Lung (tissue), 12 donors: ENCODE data around the gene NONO. TPM values are rescaled to one million over a fixed set of nuclear protein-coding genes. Genes with fewer than 3 reads are reported as not detected.
"Not testable (repeated sequence)": the region's sequence is repeated elsewhere in the genome, so short reads cannot be mapped to it uniquely, and the experiment has no call there.

Source experiments
- ATAC-seq: fragments of 200-7000 bp; cut with Tn5 transposase; one replicate; pipeline ENCODE4 v1.9.1; 2020; ENCODE audit warnings: moderate number of reproducible peaks; ENCODE audit not compliant: insufficient read depth, low FRiP score
- DNase-seq, 3 donors: peaks; one replicate each; pipeline ENCODE4 v3.0.0-alpha.2; 2013 to 2017
- H3K27ac ChIP-seq, 2 donors: one replicate each; pipeline ENCODE4 v1.5.1; 2013; ENCODE audit warnings: mild to moderate bottlenecking in 2 of 2, moderate library complexity in 2 of 2, control low read depth in 1 of 2, inconsistent platforms in 1 of 2, low read depth in 1 of 2, low read length in 1 of 2
- H3K27me3 ChIP-seq, 3 donors: one replicate each; pipeline ENCODE4 v1.5.1; 2013; ENCODE audit warnings: low read length in 2 of 3; ENCODE audit not compliant: control insufficient read depth in 3 of 3, insufficient read depth in 3 of 3
- H3K36me3 ChIP-seq, 4 donors: one replicate each; pipeline ENCODE4 v1.5.1; 2013; ENCODE audit warnings: low read length in 4 of 4, mild to moderate bottlenecking in 1 of 4, moderate library complexity in 1 of 4; ENCODE audit not compliant: control insufficient read depth in 4 of 4, insufficient read depth in 4 of 4
- H3K4me1 ChIP-seq, 5 donors: one replicate each; pipeline ENCODE4 v1.5.1; 2013; ENCODE audit warnings: low read length in 5 of 5, mild to moderate bottlenecking in 2 of 5, moderate library complexity in 1 of 5; ENCODE audit not compliant: control insufficient read depth in 5 of 5, insufficient read depth in 5 of 5
- H3K4me3 ChIP-seq: one replicate; pipeline ENCODE4 v1.5.1; 2013; ENCODE audit warnings: mild to moderate bottlenecking, control low read depth, moderate library complexity
- H3K9ac ChIP-seq, 2 donors: one replicate each; pipeline ENCODE4 v1.5.1; 2013; ENCODE audit warnings: low read length in 2 of 2, control low read depth in 1 of 2; ENCODE audit not compliant: insufficient read depth in 1 of 2
- H3K9me3 ChIP-seq, 4 donors: one replicate each; pipeline ENCODE4 v1.5.1; 2013; ENCODE audit warnings: low read length in 3 of 4, mild to moderate bottlenecking in 1 of 4, moderate library complexity in 1 of 4; ENCODE audit not compliant: control insufficient read depth in 4 of 4, insufficient read depth in 3 of 4
- WGBS, 2 donors: extraction: QIAGEN DNeasy Blood & Tissue Kit; methylation state at CpG; one replicate each; pipeline ENCODE4 v1.1.7; 2013; 5-methylcytosine and 5-hydroxymethylcytosine counted together
- polyA plus RNA-seq, 2 donors: library from polyadenylated mRNA; stranded (reverse); fragments of 200-250 nt; gene quantifications; one replicate each; pipeline ENCODE4 v1.2.1, GENCODE V29; 2013
- total RNA-seq, 2 donors: library from RNA; depleted of rRNA in 1 of 2; stranded (reverse); fragments of >200 nt in 1 of 2; gene quantifications; one replicate each; pipeline ENCODE4 v1.2.1, GENCODE V29; 2014 to 2021
- TF ChIP-seq, protein P1 (sequence below): IDR thresholded peaks from 2 replicates; pipeline ENCODE4 v1.5.1; 2012; ENCODE audit warnings: mild to moderate bottlenecking; ENCODE audit errors: control extremely low read depth, extremely low read depth
- donor health status: control.
- donor health status: control.
- donor health status: Bipolar disorder and iron deficiency.
- donor health status: healthy.
- donor health status: DM: yes; HTN: yes; CAD: no.

NONO gene
- total and polyA plus RNA-seq, 4 donors, result 93.5 to 336 (median 189) TPM

DNA sequence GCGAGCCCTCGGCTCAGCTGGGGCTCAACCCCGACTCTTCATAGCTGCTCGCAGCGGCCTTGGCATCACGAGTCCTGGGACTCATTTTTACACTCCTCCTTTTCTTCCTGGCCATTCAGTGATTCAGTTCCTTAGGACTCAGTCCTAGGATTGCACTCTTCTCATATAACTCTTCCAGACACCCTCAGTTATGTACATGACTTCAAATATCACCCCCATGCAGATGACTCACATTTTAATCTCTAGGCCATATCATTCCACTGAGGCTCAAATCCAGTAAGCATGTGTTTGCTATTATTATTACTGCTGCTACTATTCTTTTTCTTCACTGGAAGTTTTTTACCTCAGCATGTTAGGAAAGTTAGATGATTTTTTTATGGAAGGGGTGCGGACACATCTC, 32.5 kb downstream of the NONO start:
- no peaks in the 10 kb centered on the region for H3K9me3 ChIP-seq
- no peaks in the 10 kb centered on the region for H3K4me1 ChIP-seq
- DNase-seq, result no peak
- no peak overlapping the region for H3K27ac ChIP-seq
- H3K27me3 ChIP-seq, result no peaks in the 10 kb centered on the region
- no peak overlapping the region for H3K9ac ChIP-seq
- H3K4me3 ChIP-seq, result no peak overlapping the region
- ATAC-seq, result no peak
- 87 to 98% methylated on average over 7 of the region's 7 CpGs for whole genome bisulfite sequencing, 2 donors
- no peaks in the 10 kb centered on the region for H3K36me3 ChIP-seq
- TF ChIP-seq, protein P1, sequence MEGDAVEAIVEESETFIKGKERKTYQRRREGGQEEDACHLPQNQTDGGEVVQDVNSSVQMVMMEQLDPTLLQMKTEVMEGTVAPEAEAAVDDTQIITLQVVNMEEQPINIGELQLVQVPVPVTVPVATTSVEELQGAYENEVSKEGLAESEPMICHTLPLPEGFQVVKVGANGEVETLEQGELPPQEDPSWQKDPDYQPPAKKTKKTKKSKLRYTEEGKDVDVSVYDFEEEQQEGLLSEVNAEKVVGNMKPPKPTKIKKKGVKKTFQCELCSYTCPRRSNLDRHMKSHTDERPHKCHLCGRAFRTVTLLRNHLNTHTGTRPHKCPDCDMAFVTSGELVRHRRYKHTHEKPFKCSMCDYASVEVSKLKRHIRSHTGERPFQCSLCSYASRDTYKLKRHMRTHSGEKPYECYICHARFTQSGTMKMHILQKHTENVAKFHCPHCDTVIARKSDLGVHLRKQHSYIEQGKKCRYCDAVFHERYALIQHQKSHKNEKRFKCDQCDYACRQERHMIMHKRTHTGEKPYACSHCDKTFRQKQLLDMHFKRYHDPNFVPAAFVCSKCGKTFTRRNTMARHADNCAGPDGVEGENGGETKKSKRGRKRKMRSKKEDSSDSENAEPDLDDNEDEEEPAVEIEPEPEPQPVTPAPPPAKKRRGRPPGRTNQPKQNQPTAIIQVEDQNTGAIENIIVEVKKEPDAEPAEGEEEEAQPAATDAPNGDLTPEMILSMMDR, result no peak

DNA sequence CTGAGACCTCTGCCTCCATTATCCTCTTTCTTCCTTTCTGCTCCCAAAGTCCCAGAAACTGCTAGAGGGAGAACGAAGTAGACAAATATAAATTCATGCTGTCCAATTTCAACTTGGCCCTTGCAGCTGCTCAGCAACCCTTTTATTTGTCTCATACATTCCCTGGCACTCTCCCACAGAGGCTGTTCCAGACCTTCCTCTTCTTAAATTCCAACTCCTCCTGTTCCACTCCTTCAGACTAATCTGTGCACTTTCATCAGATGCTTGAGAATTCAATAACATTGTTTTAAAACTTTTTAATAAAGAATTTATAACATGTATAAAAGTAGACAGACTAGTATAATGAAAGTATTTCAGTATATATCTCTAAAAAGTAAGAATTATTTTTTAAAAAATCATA, 33.5 kb downstream of the NONO start:
- not testable (repeated sequence) for H3K9ac ChIP-seq, DNase-seq, H3K36me3 ChIP-seq, H3K27ac ChIP-seq, H3K4me3 ChIP-seq, H3K9me3 ChIP-seq, H3K27me3 ChIP-seq, ATAC-seq, H3K4me1 ChIP-seq
- no CpG with 5 or more reads among the region's 1 CpG for WGBS, 2 donors

DNA sequence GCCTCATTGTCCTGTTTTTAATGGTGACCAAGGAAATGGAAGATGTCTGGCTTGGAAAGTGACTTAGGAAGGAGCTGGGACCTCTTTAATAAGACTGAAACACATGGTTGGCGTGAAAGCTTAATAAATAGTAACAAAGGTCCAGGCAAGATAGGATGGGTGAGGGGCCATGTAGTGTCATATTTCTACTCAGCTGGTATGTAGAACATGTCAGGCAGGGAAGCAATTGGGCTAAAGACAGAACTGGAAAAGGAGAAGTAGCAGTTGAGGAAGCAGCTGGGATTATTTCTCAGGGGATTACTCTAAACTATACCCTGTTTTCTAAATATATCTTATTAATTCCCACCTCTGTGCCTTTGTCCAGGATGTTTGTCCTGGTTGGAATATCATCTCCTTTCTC, 36.7 kb downstream of the NONO start:
- DNase-seq, result no peak
- no peaks in the 10 kb centered on the region for H3K9me3 ChIP-seq
- H3K4me1 ChIP-seq, result no peaks in the 10 kb centered on the region
- WGBS, 2 donors, result 85 to 100% methylated on average over 1 of the region's 1 CpG
- H3K27me3 ChIP-seq, result no peaks in the 10 kb centered on the region
- no peak for ATAC-seq
- TF ChIP-seq, protein P1, result no peak
- no peak overlapping the region for H3K4me3 ChIP-seq
- H3K27ac ChIP-seq, result no peak overlapping the region
- no peaks in the 10 kb centered on the region for H3K36me3 ChIP-seq
- H3K9ac ChIP-seq, result no peak overlapping the region

DNA sequence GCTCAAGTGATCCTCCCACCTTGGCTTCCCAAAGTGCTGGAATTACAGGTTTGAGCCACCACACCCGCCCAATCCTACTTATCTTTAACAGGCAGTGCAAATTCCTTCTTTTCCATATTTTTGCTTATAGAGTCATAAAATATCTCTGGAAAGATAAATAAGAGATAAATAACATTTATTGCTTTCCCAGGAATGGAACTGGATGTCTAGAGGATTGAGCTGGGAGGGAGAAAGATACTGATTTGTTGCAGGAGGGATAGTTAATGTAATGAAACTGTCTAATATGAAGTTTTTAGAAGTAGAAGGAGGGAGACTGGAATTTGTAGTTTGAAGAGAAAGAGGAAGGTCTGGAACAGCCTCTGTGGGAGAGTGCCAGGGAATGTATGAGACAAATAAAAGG, 38.3 kb downstream of the NONO start:
- no peak for DNase-seq
- WGBS, 2 donors, result 83 to 91% methylated on average over 1 of the region's 1 CpG
- H3K27me3 ChIP-seq, result no peaks in the 10 kb centered on the region

DNA sequence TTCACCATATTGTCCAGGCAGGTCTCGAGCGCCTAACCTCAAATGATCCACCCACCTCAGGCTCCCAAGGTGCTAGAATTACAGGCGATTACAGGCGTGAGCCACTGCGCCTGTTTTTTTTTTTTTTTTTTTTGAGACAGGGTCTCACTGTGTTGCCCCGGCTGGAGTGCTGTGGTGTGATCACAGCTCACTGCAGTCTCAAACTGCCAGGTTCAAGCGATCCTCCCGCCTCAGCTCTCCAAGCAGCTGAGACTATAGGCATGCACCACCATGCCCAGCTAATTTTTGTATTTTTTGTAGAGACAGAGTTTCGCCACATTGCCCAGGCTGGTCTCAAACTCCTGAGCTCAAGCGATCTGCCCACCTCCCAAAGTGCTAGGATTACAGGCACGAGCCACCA, 41.0 kb downstream of the NONO start:
- not testable (repeated sequence) for H3K36me3 ChIP-seq, H3K9ac ChIP-seq, H3K4me1 ChIP-seq, H3K4me3 ChIP-seq, ATAC-seq, H3K27me3 ChIP-seq, H3K27ac ChIP-seq, DNase-seq, H3K9me3 ChIP-seq
- 91 to 95% methylated on average over 11 of the region's 11 CpGs for WGBS, 2 donors

More for the DNA sequence above, 38.3 kb downstream of the NONO start:
- TF ChIP-seq, protein P1, result no peak
- H3K4me1 ChIP-seq, result no peaks in the 10 kb centered on the region
- H3K9ac ChIP-seq, result no peak overlapping the region
- no peak for ATAC-seq
- no peaks in the 10 kb centered on the region for H3K36me3 ChIP-seq
- H3K9me3 ChIP-seq, result peaks cover 0 to 4% (median under 1%) of the 10 kb centered on the region in 4 donors
- H3K4me3 ChIP-seq, result no peak overlapping the region
- no peak overlapping the region for H3K27ac ChIP-seq
